Adipose tissue (tissue), 3 donors: ENCODE measurements around the gene HDAC10. TPM values are rescaled to one million over a fixed set of nuclear protein-coding genes. Genes with fewer than 3 reads are reported as not detected.

ENCODE experiments used
- H3K27ac ChIP-seq: one replicate; pipeline ENCODE4 v1.5.1; 2013; ENCODE audit warnings: low read depth, low read length
- WGBS, 3 donors: extraction: QIAGEN DNeasy Blood & Tissue Kit; methylation state at CpG; one replicate each; pipeline ENCODE4 v1.1.7; 2013; 5-methylcytosine and 5-hydroxymethylcytosine counted together
- polyA plus RNA-seq, 3 donors: library from polyadenylated mRNA; stranded (reverse); fragments of 200-250 nt; gene quantifications; one replicate each; pipeline ENCODE4 v1.2.3, GENCODE V29; 2013
- donor health status: healthy with polysubstance abuse.
- donor health status: Bipolar disorder and iron deficiency.
- donor health status: healthy.

HDAC10 gene
- polyA plus RNA-seq, 3 donors: 23.7 to 30.9 (median 24.0) TPM

- H3K27ac ChIP-seq: no peak overlapping the region
- 86 to 90% (median 90%) methylated on average over 25 to 29 of the region's 29 CpGs for WGBS, 3 donors
Measured at GRCh38 chr22:50248196-50249081, 2.6 kb downstream of the HDAC10 start.

- H3K27ac ChIP-seq: no peak overlapping the region
- 49 to 55% (median 50%) methylated on average over 16 of the region's 16 CpGs for WGBS, 3 donors
Measured at GRCh38 chr22:50247748-50248147, 3.3 kb downstream of the HDAC10 start.

- H3K27ac ChIP-seq: no peak overlapping the region
- WGBS, 3 donors: 84 to 90% (median 87%) methylated on average over 20 of the region's 20 CpGs
Measured at GRCh38 chr22:50246242-50247175, 4.6 kb downstream of the HDAC10 start.

- peak overlapping the region; percentile 69 for H3K27ac ChIP-seq
- WGBS, 3 donors: 15 to 20% (median 15%) methylated on average over 25 to 53 of the region's 53 CpGs
Measured at GRCh38 chr22:50245214-50246072, 5.6 kb downstream of the HDAC10 start.

- WGBS, 3 donors: 0% methylated on average over 76 of the region's 76 CpGs
- H3K27ac ChIP-seq: peak within 1 kb of the TSS; percentile 91
Measured at GRCh38 chr22:50244420-50245213, 6.4 kb downstream of the HDAC10 start, which contains the start of gene TUBGCP6. Gene TUBGCP6, minus strand, starts transcription at chr22:50245023. Its CDS starts 564 bp downstream, at chr22:50244459.

- WGBS, 3 donors: 12 to 16% (median 15%) methylated on average over 27 of the region's 27 CpGs
- no peak overlapping the region for H3K27ac ChIP-seq
Measured at GRCh38 chr22:50243685-50244419, 7.2 kb downstream of the HDAC10 start.

GRCh38 chr22:50242406-50242949 is 8.6 kb downstream of the HDAC10 start:
- WGBS, 3 donors: 59 to 70% (median 63%) methylated on average over 14 of the region's 14 CpGs
- H3K27ac ChIP-seq: no peak overlapping the region

GRCh38 chr22:50238755-50239154 is 12.3 kb downstream of the HDAC10 start:
- WGBS, 3 donors: 77 to 91% (median 81%) methylated on average over 8 to 9 of the region's 9 CpGs
- H3K27ac ChIP-seq: no peak overlapping the region

- H3K27ac ChIP-seq: no peak overlapping the region
- WGBS, 3 donors: 68 to 76% (median 71%) methylated on average over 11 of the region's 11 CpGs
Measured at GRCh38 chr22:50236731-50237409, 14.2 kb downstream of the HDAC10 start.

- 87 to 94% (median 93%) methylated on average over 18 of the region's 18 CpGs for WGBS, 3 donors
- no peak overlapping the region for H3K27ac ChIP-seq
Measured at GRCh38 chr22:50233223-50233622, 17.8 kb downstream of the HDAC10 start.

- no peak overlapping the region for H3K27ac ChIP-seq
- 89 to 92% (median 91%) methylated on average over 20 of the region's 20 CpGs for WGBS, 3 donors
Measured at GRCh38 chr22:50232481-50233151, 18.4 kb downstream of the HDAC10 start.

- 94 to 97% (median 96%) methylated on average over 16 of the region's 16 CpGs for WGBS, 3 donors
- no peak overlapping the region for H3K27ac ChIP-seq
Measured at GRCh38 chr22:50229370-50229769, 21.7 kb downstream of the HDAC10 start.

- no peak overlapping the region for H3K27ac ChIP-seq
- WGBS, 3 donors: 92 to 99% (median 95%) methylated on average over 8 to 9 of the region's 9 CpGs
Measured at GRCh38 chr22:50228366-50228765, 22.7 kb downstream of the HDAC10 start.

GRCh38 chr22:50227579-50228215 is 23.4 kb downstream of the HDAC10 start:
- WGBS, 3 donors: 93 to 94% (median 93%) methylated on average over 25 of the region's 25 CpGs

GRCh38 chr22:50226875-50227165 is 24.2 kb downstream of the HDAC10 start:
- WGBS, 3 donors: 90 to 95% (median 93%) methylated on average over 17 to 18 of the region's 18 CpGs

More at GRCh38 chr22:50227579-50228215, 23.4 kb downstream of the HDAC10 start:
- H3K27ac ChIP-seq: no peak overlapping the region

More at GRCh38 chr22:50226875-50227165, 24.2 kb downstream of the HDAC10 start:
- no peak overlapping the region for H3K27ac ChIP-seq
